NT2/D1 (cell line): ENCODE data around the gene C12orf75.

Experiments
- DNase-seq: peaks from one replicate; pipeline ENCODE4 v3.0.0-alpha.2; 2011; ENCODE audit warnings: low read depth, low spot score
- H3K27me3 ChIP-seq: 2 replicates; pipeline ENCODE4 v1.6.0; 2011; ENCODE audit warnings: mild to moderate bottlenecking; ENCODE audit not compliant: insufficient read length, insufficient read depth
- H3K36me3 ChIP-seq: 2 replicates; pipeline ENCODE4 v1.6.1; 2011; ENCODE audit warnings: mild to moderate bottlenecking, low read length, mixed read lengths; ENCODE audit not compliant: insufficient read depth, insufficient read length
- H3K4me1 ChIP-seq: 2 replicates; pipeline ENCODE4 v1.5.1; 2011; ENCODE audit not compliant: insufficient read depth, insufficient read length
- H3K4me3 ChIP-seq: 2 replicates; pipeline ENCODE4 v1.5.1; 2011; ENCODE audit warnings: low read depth; ENCODE audit not compliant: insufficient read length
- H3K9ac ChIP-seq: 2 replicates; pipeline ENCODE4 v1.6.0; 2011; ENCODE audit warnings: low read depth; ENCODE audit not compliant: insufficient read length
- H3K9me3 ChIP-seq: 2 replicates; pipeline ENCODE4 v1.5.1; 2011; ENCODE audit warnings: mild to moderate bottlenecking, low read length; ENCODE audit not compliant: insufficient read depth
- SUZ12 ChIP-seq: IDR thresholded peaks from 2 replicates; pipeline ENCODE4 v1.6.1; 2011; ENCODE audit not compliant: insufficient read length, insufficient read depth; ENCODE audit errors: extremely low read depth
- YY1 ChIP-seq: IDR thresholded peaks from 2 replicates; pipeline ENCODE4 v1.6.1; 2011; ENCODE audit not compliant: insufficient read length, insufficient read depth
- ZNF274 ChIP-seq: IDR thresholded peaks from 2 replicates; pipeline ENCODE4 v1.6.1; 2011; ENCODE audit warnings: mild to moderate bottlenecking, low read depth, low read length

Gene C12orf75

DNA sequence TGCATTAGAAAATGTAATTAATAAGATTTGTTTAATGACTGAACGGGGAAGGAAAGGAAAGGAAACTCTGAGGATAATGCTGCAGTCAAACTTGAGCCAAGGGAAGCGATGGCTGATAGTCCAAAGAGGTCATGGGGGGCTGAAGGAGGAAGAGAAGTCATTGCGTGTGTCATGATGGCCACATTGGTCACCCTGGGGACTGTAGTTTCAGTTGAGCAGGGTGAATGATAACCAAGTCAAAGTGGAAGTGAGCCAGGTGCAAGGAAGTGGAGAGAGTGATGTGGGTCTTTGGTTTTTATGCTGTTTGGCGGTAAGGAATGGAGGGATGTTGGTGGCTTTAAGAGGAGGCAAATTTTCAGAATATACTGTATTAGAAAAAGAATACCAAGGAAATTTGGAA lies 21.6 kb downstream of the C12orf75 start:
- no peak for DNase-seq
- H3K4me1 ChIP-seq = peaks cover 3% of the 10 kb centered on the region
- no peak overlapping the region for H3K9ac ChIP-seq

DNA sequence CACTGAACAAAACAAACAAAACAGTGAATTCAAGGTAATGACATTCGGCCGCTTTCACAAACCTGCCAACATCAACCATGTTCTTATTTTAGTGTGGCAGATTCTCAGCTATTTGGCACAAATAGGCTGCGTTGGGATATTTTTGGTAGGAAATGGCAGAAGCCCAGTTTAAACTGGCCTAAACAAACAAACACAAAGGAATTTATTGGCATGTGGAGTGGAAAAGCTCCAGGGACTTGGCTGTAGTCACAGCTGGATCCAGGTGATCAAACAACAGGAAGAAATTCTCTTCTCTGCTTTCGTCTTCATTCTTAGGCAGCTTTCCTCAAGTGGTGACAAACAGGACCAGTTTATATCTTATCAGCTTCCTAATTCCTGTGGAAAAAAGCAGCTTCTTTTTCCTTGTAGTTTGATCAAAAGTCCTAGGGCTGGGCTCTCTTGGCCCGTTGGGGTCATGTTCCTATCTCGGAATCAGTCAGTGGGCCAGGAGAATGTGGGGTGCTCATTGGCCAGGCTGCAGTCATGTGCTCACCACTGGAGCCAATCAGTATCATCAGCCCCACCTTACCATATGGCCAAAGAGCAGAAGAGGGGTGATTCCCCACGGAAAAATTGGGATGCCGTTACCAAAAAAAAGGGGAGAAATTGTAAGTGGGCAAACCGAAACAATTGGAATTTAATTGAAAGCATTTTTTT lies 22.6 kb downstream of the C12orf75 start:
- H3K36me3 ChIP-seq = peaks cover 12% of the 10 kb centered on the region
- no peak for DNase-seq
- H3K9me3 ChIP-seq = no peaks in the 10 kb centered on the region
- H3K4me3 ChIP-seq = no peak overlapping the region
- H3K9ac ChIP-seq = no peak overlapping the region
- peaks cover 3% of the 10 kb centered on the region for H3K4me1 ChIP-seq
- no peaks in the 10 kb centered on the region for H3K27me3 ChIP-seq
- no peak for TF ChIP-seq SUZ12
- TF ChIP-seq YY1 = no peak
- no peak for TF ChIP-seq ZNF274

More for the DNA sequence above, 21.6 kb downstream of the C12orf75 start:
- no peaks in the 10 kb centered on the region for H3K27me3 ChIP-seq
- peaks cover 12% of the 10 kb centered on the region for H3K36me3 ChIP-seq
- no peak overlapping the region for H3K4me3 ChIP-seq
- no peaks in the 10 kb centered on the region for H3K9me3 ChIP-seq
- TF ChIP-seq YY1 (no peak), ZNF274 (no peak), SUZ12 (no peak)

DNA sequence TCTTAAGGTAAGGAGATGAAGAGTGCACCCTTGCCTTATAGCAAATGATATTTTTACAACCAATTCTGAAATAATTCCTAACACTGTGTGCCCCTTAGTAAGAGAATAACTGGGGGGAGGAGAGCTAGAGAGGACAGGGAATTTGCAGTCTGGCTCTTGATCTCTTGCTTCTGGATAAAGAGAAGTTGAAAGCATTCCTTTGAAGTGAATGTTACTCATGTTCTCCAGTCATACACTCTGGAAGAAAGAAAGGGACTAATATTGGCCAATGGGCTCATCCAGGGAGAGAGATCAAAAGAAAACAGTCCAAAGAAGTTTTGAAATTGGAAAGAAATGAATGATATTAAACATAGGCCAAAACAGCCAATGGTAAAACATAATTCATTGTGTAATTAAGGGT lies 25.3 kb downstream of the C12orf75 start:
- no peaks in the 10 kb centered on the region for H3K27me3 ChIP-seq
- no peak for TF ChIP-seq ZNF274
- no peak for TF ChIP-seq SUZ12
- TF ChIP-seq YY1 = no peak
- peaks cover 19% of the 10 kb centered on the region for H3K36me3 ChIP-seq
- no peak overlapping the region for H3K4me3 ChIP-seq
- H3K4me1 ChIP-seq = peaks cover 3% of the 10 kb centered on the region
- H3K9ac ChIP-seq = no peak overlapping the region
- DNase-seq = no peak
- no peaks in the 10 kb centered on the region for H3K9me3 ChIP-seq

DNA sequence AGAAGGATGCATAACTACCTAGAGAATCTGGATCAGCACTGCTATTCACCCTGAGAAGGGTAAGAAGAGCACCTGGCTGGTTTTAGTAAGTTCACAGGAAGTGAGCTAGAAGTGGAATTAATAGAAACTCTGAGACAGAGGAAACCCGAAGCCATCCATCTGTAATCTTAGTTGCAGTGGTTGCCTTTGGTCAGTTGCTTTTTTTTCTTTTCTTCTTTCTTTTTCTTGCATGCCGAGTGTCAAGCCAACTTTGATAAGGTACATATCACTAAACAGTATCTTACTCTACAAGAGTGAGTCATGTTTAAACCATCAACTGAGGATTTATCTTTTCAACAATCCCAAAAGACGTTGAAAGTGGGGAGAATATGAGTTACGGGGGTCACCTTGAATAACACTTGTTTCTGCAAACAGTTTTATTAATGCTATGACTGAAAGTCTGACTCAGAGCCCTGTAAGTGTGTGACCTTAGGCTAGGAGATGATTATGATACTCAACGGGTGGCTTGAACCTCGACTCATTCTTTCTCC lies 26.7 kb downstream of the C12orf75 start:
- H3K4me1 ChIP-seq = peaks cover 3% of the 10 kb centered on the region
- no peak overlapping the region for H3K9ac ChIP-seq
- no peaks in the 10 kb centered on the region for H3K27me3 ChIP-seq
- H3K4me3 ChIP-seq = no peak overlapping the region
- no peaks in the 10 kb centered on the region for H3K9me3 ChIP-seq
- TF ChIP-seq SUZ12 (no peak), ZNF274 (no peak), YY1 (no peak)
- peaks cover 21% of the 10 kb centered on the region for H3K36me3 ChIP-seq
- DNase-seq = no peak

DNA sequence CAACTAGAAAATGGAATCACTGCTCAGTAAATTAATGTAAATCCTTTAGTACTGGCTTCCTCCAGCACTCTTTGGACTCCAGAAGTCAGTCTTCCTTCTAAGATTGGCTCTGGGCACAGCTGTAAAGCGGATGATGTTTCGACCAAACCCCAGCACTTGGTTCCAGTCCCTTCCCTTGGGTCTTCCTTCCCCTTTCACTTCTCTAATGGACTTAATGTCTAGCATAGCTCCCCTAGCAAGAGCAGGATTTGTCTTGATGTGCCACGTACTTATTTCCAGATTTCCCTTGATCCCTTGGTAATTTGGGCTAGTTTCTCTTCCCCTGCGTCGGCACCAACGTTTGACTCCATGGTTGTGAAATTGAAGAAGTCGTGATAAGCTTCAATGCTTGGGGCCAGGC lies 28.3 kb downstream of the C12orf75 start:
- Histone ChIP-seq H3K36me3 (peaks cover 26% of the 10 kb centered on the region), H3K4me1 (no peaks in the 10 kb centered on the region), H3K4me3 (no peak overlapping the region), H3K9me3 (no peaks in the 10 kb centered on the region), H3K9ac (no peak overlapping the region), H3K27me3 (no peaks in the 10 kb centered on the region)
- DNase-seq = no peak
- TF ChIP-seq SUZ12 (no peak), ZNF274 (no peak), YY1 (no peak)

DNA sequence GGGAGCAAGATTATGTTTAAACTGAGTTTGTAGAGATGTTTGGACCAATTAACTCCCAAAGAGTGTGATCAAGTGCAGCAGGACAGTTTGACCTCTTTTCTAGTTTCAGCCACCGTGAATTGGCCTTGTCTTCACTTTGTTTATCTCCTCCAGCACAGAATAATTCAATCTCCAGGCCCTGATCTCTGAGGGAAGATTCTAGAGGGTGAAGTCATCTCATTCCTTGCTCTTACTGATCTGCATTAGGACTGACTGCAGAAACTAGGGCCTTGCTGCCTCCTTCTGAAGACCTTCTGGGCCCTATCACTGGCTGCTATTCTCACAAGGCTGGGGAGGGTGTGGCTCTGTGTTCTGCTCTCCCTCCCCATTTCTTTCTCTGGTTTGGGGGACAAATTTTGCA lies 29.4 kb downstream of the C12orf75 start:
- TF ChIP-seq YY1 = no peak
- no peak for TF ChIP-seq SUZ12
- TF ChIP-seq ZNF274 = no peak
- H3K4me3 ChIP-seq = no peak overlapping the region
- no peak overlapping the region for H3K9ac ChIP-seq
- DNase-seq = no peak
- no peaks in the 10 kb centered on the region for H3K27me3 ChIP-seq
- peaks cover 26% of the 10 kb centered on the region for H3K36me3 ChIP-seq
- no peaks in the 10 kb centered on the region for H3K9me3 ChIP-seq
- no peaks in the 10 kb centered on the region for H3K4me1 ChIP-seq

DNA sequence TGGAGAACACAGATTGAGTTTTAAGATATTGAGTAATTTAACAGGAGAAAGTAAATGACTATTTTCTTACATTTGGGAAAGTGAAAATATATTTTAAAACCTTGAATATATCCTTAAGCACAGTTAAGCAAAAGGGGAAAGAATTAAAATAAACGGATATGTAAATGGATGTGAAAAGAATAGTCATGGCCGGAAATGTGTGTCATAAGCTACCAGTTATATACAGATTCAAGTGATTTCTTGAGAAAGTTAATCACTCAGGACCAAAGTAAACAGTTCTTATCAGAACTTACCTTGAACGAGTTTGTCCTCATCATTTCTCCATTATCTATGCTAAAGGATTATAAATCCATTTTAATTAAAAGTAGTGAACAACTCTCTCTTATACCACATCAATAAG lies 33.4 kb downstream of the C12orf75 start:
- Histone ChIP-seq H3K4me3 (no peak overlapping the region), H3K36me3 (peaks cover 36% of the 10 kb centered on the region), H3K4me1 (no peaks in the 10 kb centered on the region), H3K9me3 (no peaks in the 10 kb centered on the region), H3K9ac (no peak overlapping the region), H3K27me3 (no peaks in the 10 kb centered on the region)
- no peak for DNase-seq
- no peak for TF ChIP-seq YY1
- TF ChIP-seq ZNF274 = no peak
- TF ChIP-seq SUZ12 = no peak
